Myocyte (in vitro differentiated cells): ENCODE measurements around the gene NUP37. TPM values are rescaled to one million over a fixed set of nuclear protein-coding genes. Genes with fewer than 3 reads are reported as not detected.
"Not testable (repeated sequence)": the region's sequence is repeated elsewhere in the genome, so short reads cannot be mapped to it uniquely, and the experiment has no call there.

Experiments
- DNase-seq: peaks from one replicate; pipeline ENCODE4 v3.0.0-alpha.2; 2012; ENCODE audit warnings: low read depth
- polyA plus RNA-seq: library from polyadenylated mRNA; unstranded; fragments of >200 nt; gene quantifications from one replicate; pipeline ENCODE4 v1.2.1, GENCODE V29; 2012; ENCODE audit warnings: missing spikeins
- total RNA-seq: library from RNA; depleted of rRNA; stranded (reverse); fragments of >200 nt; gene quantifications from 2 replicates; pipeline ENCODE4 v1.2.3, GENCODE V29; 2014

Gene NUP37
- total RNA-seq = 18.1 and 31.3 TPM in 2 replicates
- 27.5 TPM for polyA plus RNA-seq

GRCh38 chr12:102119674-102120563 is at the start of gene NUP37, which contains the start of gene PARPBP:
Gene NUP37, minus strand, starts transcription at chr12:102120114. Its CDS starts 1,596 bp downstream, at chr12:102118518.
Gene PARPBP, plus strand, starts transcription at chr12:102120183. Its CDS starts 3,706 bp downstream, at chr12:102123889.
- peak; percentile 90 for DNase-seq

GRCh38 chr12:102167821-102168604 is 48.1 kb upstream of the NUP37 start:
- peak; percentile 25 for DNase-seq

- DNase-seq = no peak
Measured at GRCh38 chr12:102163383-102163782, 43.5 kb upstream of the NUP37 start.

- DNase-seq = not testable (repeated sequence)
Measured at GRCh38 chr12:102155206-102155605, 35.3 kb upstream of the NUP37 start.

- DNase-seq = not testable (repeated sequence)
Measured at GRCh38 chr12:102147062-102147587, 27.2 kb upstream of the NUP37 start.

- DNase-seq = peak; percentile 29
Measured at GRCh38 chr12:102144221-102144620, 24.3 kb upstream of the NUP37 start.

- not testable (repeated sequence) for DNase-seq
Measured at GRCh38 chr12:102142866-102143373, 23.0 kb upstream of the NUP37 start.

GRCh38 chr12:102137619-102138018 is 17.7 kb upstream of the NUP37 start:
- not testable (repeated sequence) for DNase-seq

GRCh38 chr12:102131442-102131841 is 11.5 kb upstream of the NUP37 start:
- not testable (repeated sequence) for DNase-seq

- not testable (repeated sequence) for DNase-seq
Measured at GRCh38 chr12:102130720-102131119, 10.8 kb upstream of the NUP37 start.

- DNase-seq = not testable (repeated sequence)
Measured at GRCh38 chr12:102121328-102121727, 1.4 kb upstream of the NUP37 start.

- peak; percentile 5 for DNase-seq
Measured at GRCh38 chr12:102120886-102121285, 972 bp upstream of the NUP37 start.

GRCh38 chr12:102120564-102120873 is 605 bp upstream of the NUP37 start:
- no peak for DNase-seq

GRCh38 chr12:102118874-102119273 is 1.0 kb downstream of the NUP37 start:
- DNase-seq = no peak

GRCh38 chr12:102116392-102116791 is 3.5 kb downstream of the NUP37 start:
- DNase-seq = no peak

- DNase-seq = no peak
Measured at GRCh38 chr12:102114212-102114611, 5.7 kb downstream of the NUP37 start.

GRCh38 chr12:102110782-102111181 is 9.1 kb downstream of the NUP37 start:
- DNase-seq = no peak

GRCh38 chr12:102107970-102108369 is 11.9 kb downstream of the NUP37 start:
- DNase-seq = no peak

- DNase-seq = no peak
Measured at GRCh38 chr12:102106905-102107304, 13.0 kb downstream of the NUP37 start.

GRCh38 chr12:102096855-102097254 is 23.1 kb downstream of the NUP37 start:
- DNase-seq = no peak

- peak; percentile 22 for DNase-seq
Measured at GRCh38 chr12:102095677-102096263, 24.1 kb downstream of the NUP37 start.
